ENCODE results near the gene TMEM74B.
"Not testable (repeated sequence)": the region's sequence is repeated elsewhere in the genome, so short reads cannot be mapped to it uniquely, and the experiment has no call there.

Gene TMEM74B

DNA sequence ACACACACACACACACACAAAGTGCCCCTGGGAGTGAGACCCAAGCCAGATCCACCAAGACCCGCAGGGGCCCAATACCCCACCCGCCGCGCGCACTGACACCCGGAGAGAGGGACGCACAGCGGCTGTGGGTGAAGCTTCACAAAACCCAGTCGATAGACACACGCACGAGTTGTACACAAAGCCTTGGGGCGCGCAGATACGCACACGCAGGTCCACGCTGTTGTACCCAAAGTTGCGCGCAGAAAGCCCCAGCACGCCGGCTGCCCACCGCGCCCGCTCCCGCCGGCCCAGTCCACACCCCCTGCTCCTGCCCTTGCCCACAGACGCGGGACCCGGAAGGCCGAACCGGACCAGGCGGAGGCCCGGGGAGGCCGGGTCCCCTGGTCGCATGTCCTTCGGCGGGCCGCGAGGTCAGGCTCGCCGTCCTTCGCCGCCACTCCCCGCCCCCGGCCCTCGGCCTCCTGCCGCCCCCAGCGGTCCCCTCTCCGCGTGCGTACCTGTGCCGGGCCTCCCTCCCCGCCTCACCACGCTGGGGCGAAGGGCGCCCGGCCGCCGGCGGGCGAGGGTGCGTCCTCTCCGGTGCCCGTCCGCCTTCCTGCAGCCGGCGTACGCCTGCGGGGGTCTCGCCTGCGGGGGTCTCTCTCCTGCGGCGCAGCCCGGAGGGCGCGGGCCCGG, at the start of gene TMEM74B:
TMEM74B (minus strand) TSS at position 344 of the 678 bp plus-strand sequence. CDS start 1,180 bp downstream, outside the sequence.
- FAIRE-seq (no peak), DNase-seq (ENCODE audit: low spot score) (peak; percentile 30)

DNA sequence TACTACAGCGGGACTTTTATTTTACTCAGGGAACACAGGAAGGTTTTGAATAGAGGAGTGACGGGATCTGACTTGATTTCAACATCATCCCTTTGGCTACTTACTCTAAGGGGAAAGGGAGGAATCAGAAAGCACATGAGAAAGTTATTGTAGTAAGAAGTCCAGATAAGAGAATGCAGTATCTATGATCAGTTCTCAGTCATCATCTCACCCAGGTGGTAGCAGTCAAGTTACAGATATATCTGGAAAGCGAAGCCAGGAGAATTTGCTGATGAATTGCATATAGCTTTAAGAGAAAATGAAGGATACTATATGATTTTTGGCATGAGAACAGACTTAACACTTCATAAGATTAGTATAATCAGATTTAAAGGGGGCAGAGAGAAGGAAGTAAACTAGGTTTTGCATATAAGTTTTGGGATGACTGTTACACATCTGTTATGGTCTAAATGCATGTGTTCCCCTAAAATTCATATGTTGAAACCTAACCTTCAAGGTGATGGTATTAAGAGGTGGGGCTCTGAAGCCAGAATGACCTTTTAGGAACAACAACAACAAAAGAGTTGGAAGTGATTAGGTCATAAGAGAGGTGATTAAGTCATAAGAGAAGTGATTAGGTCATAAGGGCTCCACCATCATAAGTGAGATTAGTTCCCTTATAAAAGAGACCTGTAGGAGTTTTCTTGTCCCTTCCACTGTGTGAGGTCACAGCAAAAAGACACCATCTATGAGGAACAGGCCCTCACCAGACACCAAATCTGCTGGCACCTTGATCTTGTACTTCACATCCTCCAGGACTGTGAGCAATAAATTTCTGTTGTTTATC, 47.7 kb upstream of the TMEM74B start:
- DNase-seq (ENCODE audit: low spot score): no peak
- FAIRE-seq: no peak

DNA sequence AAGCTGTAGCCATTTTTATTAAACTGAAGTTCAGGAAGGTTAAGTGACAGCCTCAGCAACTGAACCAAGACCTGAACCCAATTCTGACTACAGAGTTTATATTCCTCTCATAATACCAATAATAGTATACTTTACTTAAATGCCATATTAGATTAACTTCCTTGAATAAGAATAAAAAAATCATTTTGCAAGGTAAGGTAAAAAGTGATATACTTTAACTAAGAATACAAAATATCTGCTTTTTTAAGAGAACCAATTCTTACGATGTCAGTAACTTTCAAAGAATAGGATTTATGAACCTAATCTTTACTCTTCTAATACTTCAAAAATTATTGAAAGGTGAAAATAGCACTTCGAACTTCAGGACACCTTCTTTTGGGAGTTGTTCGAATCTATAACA, 44.8 kb upstream of the TMEM74B start:
- DNase-seq (ENCODE audit: low spot score) (no peak), FAIRE-seq (no peak)

DNA sequence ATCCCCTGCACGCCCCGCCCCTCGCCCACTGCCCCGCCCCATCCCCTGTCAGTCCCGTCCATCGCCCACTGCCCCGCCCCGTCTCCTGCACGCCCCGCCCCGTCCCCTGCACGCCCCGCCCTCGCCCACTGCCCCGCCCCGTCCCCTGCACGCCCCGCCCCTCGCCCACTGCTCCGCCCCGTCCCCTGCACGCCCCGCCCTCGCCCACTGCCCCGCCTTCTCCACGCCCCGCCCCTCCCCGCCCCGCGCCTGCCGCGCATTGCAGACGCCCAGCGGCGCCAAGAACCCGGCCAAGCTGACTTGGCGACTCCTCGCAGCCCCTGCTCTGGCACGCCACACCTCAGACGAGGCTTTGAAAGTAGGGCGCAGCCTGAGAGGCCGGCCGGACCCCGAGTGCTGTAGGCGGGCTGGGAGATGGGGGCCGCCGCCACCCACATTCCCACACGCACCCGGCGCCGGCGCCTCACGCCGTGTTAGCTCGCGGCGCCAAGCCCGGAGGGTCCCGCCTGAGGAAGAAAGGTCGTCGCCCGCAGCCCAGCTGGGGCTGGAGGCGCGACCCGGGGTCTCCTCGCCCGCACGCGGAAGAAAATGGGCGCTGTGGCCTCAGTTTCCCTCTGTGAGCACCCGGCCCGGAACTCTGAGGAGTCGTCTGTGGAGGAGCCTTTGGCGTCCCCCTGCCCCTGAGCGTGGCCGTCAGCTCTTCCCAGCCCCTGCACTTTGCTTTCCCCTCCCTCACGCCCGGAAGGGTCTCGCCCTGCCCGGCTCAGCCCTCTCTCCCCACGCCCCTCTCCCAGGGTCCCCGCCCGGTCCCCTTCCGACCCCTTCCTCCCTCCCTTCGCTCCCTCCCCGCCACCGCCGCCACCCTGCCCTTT, 41.2 kb upstream of the TMEM74B start, which contains the start of gene RAD21L1:
RAD21L1 (plus strand) TSS at position 262 of the 872 bp plus-strand sequence. CDS start 2,410 bp downstream, outside the sequence.
- FAIRE-seq: peak; percentile 30
- peak; percentile 96 for DNase-seq (ENCODE audit: low spot score)

DNA sequence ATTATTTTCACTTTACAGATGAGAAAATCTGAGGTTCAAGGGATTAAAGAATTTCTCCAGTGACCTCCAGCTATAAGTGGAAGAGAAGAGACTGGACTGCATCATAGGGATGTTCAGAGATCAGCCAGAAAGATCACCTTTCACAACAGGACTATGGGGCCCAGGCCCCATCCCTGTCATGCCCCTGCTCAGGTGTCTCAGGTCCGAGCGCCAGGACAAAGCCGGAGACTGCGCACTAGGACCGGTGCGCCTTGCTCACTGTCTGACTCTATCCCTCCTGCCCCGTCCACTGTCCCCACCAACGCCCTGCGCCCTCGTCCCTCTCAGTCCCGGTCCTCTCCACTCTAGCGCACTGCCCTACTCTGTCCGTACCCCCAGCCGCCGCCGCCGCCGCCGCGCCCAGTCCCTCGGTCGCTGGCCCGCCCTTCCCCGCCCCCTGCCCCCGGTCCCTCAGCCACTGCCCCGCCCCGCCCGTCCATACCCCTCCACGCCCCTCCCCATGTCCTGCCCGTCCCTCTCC, 40.5 kb upstream of the TMEM74B start:
- DNase-seq (ENCODE audit: low spot score): no peak
- FAIRE-seq: no peak

DNA sequence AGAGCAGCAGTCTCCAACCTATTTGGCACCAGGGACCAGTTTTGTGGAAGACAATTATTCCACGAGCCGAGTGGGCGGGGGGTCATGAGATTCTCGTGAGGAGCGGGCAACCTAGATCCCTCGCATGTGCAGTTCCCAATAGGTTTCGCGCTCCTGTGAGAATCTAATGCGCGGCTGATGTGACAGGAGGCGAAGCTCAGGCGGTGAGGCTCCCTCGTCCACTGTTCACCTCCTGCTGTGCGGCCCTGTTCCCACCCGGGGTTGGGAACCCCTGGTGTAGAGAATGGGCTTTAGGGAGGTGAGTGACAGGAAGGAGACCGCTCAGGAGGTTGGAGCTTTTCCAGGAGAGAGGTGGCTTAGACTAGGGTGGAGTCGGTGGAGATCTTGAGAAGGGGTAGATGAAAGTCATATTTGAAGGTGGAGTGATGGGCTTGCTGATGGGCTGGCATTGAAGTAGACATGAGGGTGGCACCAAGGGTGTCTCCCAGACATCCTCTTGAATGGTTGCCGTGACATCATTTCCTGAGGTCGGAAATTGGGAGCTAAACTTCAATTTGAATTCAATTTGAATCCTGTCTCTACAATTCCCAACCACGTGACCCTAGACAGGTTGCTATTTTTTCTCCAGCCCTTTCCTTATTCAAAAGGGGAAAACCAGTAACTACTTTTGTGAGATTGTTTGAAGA, 39.6 kb upstream of the TMEM74B start:
- FAIRE-seq: no peak
- DNase-seq (ENCODE audit: low spot score): no peak

DNA sequence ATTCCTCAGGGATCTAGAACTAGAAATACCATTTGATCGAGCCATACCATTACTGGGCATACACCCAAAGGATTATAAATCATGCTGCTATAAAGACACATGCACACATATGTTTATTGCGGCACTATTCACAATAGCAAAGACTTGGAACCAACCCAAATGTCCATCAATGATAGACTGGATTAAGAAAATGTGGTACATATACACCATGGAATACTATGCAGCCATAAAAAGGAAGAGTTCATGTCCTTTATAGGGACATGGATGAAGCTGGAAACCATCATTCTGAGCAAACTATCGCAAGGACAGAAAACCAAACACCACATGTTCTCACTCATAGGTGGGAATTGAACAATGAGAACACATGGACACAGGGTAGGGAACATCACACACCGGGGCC, 38.0 kb upstream of the TMEM74B start:
- FAIRE-seq; DNase-seq (ENCODE audit: low spot score): not testable (repeated sequence)

DNA sequence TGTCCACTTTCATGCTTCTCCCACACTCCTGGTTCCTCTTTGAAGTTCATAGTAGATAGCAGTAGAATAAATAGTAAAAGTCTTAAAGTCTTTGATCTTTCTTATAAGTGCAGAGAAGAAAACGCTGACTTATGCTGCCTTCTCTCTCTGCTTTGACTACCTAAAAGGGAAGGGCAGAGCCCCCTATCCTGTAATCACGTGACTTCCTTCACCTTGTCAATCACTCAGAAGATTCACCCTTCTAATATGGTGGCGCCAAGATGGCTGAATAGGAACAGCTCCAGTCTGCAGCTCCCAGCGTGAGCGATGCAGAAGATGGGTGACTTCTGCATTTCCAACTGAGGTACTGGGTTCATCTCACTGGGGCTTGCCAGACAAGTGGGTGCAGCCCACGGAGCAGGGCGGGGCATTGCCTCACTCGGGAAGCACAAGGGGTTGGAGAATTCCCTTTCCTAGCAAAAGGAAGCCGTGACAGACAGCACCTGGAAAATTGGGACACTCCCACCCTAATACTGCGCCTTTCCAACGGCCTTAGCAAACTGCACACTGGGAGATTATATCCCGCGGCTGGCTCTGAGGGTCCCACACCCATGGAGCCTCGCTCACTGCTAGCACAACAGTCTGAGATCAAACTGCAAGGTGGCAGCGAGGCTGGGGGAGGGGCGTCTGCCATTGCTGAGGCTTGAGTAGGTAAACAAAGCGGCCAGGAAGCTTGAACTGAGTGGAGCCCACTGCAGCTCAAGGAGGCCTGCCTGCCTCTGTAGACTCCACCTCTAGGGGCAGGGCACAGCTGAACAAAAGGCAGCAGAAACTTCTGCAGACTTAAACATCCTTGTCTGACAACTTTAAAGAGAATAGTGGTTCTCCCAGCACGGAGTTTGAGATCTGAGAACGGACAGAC, 32.0 kb upstream of the TMEM74B start:
- FAIRE-seq; DNase-seq (ENCODE audit: low spot score): not testable (repeated sequence)

DNA sequence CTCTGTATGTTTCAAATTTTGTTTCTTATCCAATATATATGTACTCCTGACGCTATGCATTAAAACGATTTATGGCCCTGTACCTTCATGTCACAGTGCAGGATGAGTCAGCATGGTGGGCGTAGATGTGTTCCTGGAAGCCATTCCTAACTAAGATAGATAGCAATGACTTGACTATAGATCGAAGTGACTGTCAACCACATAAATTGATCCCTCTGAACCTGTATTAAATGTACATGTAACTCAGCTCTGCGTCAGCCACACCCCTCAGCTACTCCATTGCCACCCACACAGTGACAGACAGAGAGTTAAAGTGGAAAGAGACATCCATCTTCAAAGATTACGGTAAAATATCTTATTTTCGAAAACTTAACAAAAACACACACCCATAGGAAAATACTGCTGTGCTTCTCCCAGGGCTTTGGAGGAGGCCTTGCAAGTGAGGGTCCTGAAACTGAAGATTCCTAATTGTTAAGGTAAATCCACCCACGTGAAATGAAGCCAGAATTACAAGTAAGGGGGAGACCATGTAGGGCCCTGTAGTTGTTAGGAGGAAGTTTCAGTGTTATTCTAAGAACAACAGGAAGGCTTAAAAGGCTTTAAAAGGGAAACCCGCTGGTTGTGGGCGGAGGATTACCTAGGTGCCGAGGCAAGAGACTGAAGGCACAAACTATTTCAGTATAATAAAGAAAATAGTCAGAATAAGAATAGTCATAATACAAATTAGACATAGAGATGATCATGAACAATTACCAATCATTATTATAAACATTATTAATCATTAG, 30.8 kb upstream of the TMEM74B start:
- DNase-seq (ENCODE audit: low spot score) (no peak), FAIRE-seq (no peak)

DNA sequence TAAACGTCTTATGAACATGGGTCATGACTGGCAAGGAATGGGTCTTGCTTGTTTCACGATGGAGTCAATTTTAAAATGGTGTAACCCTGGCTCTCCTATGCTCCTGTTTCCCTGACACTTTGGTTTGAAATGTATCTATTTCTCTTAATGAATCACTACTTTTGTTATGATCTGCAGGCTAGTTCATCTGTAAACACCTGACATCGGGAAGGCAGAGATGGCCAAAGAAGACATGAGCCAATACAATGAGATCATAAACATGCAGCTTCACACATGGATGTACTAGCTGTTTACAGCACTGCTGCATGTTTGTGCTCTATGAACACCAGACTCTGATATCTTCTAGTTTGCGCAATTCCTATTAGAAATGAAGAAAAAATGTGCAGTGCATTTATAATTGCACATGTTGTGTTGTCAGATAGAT, 30.1 kb upstream of the TMEM74B start:
- DNase-seq (ENCODE audit: low spot score): no peak
- FAIRE-seq: no peak

DNA sequence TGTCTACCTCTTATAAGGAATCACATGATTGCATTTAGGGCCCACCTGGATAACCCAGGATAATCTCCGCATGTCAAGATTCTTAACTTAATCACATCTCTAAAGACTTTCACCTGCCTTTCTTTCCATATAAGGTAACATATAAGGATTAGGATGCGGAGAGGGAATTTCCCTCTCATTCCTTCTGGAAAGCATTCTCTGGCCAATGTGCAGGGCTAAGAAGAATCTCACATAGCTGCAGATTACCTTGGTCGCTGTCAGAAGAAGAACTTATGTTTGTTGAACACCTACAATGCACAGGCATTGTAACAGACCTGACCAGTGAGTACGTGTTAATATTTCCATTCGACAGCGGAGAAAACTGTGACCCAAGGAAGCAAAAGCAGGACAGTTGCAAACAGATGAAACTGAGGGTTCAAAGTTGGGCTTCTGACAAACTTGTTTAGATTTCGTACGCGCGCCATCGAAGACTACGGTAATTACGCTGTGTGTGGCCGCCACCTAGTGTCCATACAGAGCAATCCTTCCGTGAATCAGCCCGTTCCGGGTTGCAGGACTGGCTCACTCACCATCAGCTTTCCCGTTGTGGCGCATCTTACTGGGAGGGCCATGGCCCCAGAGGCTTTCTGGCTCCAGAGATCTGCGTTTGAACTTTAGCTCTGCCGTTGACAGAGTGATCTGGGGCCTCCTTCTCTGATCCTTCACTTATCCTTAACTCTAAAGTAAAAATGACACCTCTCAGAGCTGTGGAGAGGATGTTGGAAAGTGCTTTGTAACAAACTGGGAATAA, 28.0 kb upstream of the TMEM74B start:
- FAIRE-seq: peak; percentile 48
- peak; percentile 76 for DNase-seq (ENCODE audit: low spot score)

DNA sequence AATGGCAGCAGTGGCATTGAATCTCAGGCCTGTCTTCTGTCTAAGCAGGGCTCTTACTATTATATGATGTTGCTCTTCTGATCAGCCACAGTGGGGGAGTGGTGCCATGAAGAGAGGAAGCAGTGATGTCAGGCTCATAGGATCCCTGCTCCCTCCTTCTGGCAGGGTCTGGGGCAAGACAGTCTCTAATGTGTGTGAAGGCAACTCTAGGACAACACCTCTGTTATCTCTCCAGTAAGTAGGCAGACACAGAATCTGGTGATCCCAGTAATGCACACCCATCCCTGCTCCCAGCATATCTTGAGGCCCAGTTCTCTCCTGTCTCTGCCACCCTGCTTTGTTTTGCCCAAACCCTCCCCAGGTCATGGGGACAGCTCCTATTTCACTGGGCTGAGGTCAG, 27.2 kb upstream of the TMEM74B start:
- DNase-seq (ENCODE audit: low spot score) (no peak), FAIRE-seq (no peak)

DNA sequence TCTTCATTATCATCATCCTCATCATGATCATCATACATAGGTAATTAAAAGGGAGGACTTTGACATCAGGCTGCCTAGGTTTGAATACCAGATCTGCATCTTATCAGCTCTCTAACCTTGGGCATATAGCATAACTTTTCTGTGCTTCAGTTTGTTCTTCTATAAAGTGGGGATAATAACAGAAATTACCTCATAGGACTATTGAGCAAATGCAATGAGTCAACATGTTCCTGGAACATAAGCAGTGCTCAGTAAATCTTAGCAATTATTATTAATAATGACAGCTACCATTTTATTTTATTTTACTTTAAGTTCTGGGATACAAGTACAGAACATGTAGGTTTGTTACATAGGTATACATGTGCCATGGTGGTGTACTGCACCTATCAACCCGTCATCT, 25.7 kb upstream of the TMEM74B start:
- no peak for FAIRE-seq
- DNase-seq (ENCODE audit: low spot score): no peak

DNA sequence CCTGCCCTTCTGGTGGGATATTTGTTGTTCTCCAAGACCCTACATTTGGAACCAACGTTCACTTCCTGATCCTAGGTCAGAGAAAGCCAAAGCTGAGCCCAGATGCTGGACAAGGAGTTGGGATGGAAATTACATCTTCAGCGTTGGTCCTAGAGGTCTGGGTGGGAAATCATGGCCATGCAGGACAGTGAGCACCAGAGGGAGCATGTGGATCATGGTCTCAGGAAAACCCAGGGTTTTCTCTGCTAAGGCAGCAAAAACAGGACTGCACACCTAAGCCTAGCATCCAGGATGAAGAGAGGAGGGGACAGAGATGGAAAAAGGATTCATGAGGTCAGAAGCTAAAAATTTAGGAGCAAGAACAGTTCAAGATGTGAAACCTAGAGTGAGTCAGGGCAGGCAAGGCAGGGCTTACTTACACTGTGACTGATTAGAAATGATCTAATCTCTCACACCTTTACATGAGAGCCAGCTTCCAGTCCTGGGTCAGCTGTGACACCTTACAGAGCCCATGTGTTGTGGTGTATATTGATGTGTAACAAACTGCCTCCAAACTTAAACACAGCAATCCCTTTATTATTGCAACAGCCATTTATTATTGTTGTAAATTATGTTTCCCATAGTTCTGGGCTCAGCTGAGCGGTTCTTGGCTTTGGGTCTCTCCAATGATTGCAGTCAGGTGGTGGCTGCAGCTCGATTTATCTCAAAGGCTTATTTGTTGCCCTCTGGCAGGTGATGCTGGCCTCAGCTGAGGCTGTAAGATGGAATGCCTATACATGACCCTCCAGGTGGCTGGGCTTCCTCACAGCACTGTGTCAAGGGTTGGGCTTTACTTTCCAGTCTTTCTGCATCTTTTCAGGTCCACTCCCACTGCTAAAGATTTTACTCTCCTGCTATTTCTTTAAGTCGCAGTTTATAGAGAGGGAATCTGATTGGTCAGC, 24.9 kb upstream of the TMEM74B start:
- FAIRE-seq (no peak), DNase-seq (ENCODE audit: low spot score) (no peak)

DNA sequence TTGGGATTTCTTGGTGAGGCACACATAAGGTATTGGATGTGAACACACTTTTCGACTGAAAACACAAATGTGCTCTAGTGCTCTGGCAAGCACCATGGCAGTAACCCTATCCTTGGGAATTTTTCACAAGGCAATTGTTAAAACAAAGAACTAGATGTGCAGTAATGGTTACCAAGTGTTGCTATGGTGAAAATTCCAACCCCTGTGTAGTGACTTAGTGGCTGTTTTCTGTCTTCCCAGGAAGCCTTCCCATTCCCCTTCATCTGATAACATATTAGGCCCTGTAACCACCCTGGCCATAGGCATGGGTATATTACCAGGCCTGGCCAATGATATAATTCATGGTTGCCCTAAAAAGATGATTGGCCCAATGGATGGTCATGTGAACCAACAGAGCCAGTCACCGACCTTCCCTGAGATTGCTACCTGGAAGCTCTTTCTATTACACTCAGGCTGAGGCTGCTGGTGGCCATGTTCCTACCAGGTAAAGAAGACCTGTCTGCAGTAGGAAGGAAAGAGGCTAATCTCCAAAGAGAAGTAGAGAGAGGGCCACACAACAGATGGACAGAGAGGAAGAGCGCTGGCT, 22.6 kb upstream of the TMEM74B start:
- FAIRE-seq (no peak), DNase-seq (ENCODE audit: low spot score) (no peak)

DNA sequence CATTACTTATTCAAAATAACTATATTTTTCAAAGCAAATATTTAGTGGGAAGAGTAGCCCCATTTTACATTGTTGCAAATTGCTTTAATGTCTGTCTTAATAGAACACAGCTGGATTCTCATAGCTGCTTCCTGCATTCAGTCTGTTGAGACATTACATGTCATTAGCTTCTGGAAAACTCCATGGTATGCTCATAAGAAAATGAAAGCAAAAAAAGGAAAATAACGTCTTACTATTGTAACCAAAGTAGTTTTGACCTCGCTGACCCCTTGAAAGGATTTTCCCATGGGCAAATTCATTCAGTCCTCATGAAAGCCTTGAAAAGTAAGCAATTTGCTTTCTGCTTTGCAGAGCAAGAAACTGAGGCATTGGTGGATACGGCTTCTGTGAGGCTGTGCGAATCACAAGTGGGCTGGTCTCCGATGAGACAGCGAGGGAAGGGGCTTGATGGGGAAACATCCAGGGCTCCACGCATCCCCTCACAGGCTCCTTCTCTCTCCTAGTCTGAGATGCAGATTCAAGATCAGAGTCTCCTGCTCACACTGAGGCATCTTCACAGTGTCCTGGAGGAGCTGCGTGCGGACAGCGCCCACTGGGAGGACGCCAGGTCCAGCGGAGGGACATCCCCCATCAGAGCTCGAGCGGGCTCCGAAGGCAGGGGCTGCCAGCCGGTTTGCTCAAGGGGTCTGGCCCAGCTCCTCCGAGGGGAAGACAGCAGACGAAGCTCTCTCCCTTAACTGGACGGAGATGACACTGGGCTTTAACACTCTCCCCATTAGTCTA, 21.8 kb upstream of the TMEM74B start:
- DNase-seq (ENCODE audit: low spot score): no peak
- no peak for FAIRE-seq
